Right lobe of liver (tissue), 4 donors: ENCODE results near the gene FUT7.

Source experiments
- POLR2A ChIP-seq: fragments of 450-650 bp; IDR thresholded peaks from one replicate; pipeline ENCODE4 v1.6.1; 2017; ENCODE audit warnings: antibody characterized with exemption, mild to moderate bottlenecking
- TF ChIP-seq, protein P1 (sequence below), 4 donors: fragments of 200-600 bp in 3 of 4; fragments of 450-650 bp in 1 of 4; IDR thresholded peaks; one replicate each; pipeline versions ENCODE4 v1.5.1 to v1.8.0; 2016 to 2022; ENCODE audit warnings: antibody characterized with exemption in 4 of 4, mild to moderate bottlenecking in 2 of 4
- donor health status: DM: no; HTN: no; CAD: no.
- donor health status: DM: no; HTN: no; CAD: no.
- donor health status: DM: no; HTN: yes; CAD: no.

DNA sequence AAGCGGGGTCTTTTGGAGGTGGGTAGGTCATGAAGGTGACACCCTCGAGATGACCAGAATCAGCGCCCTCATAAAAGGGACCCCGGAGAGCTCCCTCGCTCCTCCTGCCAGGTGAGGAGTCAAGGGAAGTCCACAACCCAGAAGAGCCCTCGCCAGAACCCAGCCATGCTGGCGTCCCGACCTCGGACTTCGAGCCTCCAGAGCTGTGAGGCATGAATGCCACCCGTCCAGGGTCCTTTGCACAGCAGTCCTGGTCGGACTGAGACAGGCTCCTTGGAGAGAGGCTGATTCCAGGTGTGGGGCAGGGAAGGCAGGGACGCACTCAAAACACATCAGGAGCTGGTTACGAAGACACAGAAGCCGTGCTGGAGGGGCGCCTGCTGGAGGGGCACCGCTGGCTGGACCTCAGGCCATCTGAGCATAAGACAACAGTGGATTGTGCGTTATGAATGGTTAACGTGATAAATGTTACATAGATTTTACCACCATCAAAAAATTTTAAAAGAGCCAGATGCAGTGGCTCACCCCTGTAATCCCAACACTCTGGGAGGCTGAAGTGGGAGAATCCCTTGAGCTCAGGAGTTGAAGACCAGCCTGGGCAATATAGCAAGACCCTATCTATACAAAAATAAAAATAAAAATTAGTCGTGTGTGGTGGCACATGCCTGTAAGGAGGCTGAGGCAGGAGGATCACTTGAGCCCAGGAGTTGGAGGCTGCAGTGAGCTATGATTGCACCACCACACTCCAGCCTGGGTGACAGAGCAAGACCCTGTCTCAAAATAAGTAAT lies 29.8 kb downstream of the FUT7 start:
- TF ChIP-seq, protein P1, sequence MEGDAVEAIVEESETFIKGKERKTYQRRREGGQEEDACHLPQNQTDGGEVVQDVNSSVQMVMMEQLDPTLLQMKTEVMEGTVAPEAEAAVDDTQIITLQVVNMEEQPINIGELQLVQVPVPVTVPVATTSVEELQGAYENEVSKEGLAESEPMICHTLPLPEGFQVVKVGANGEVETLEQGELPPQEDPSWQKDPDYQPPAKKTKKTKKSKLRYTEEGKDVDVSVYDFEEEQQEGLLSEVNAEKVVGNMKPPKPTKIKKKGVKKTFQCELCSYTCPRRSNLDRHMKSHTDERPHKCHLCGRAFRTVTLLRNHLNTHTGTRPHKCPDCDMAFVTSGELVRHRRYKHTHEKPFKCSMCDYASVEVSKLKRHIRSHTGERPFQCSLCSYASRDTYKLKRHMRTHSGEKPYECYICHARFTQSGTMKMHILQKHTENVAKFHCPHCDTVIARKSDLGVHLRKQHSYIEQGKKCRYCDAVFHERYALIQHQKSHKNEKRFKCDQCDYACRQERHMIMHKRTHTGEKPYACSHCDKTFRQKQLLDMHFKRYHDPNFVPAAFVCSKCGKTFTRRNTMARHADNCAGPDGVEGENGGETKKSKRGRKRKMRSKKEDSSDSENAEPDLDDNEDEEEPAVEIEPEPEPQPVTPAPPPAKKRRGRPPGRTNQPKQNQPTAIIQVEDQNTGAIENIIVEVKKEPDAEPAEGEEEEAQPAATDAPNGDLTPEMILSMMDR (IDR thresholded peaks at IDR 0.05): no peak
- no peak for TF ChIP-seq POLR2A
